Fibroblast of gingiva (primary cell): ENCODE results near the gene GTPBP6.

Experiments used
- DNase-seq: peaks from one replicate; pipeline ENCODE4 v3.0.0-alpha.2; 2011; ENCODE audit warnings: low read depth

GTPBP6 gene

GRCh38 chrX:318739-319578, at the start of gene GTPBP6:
Gene GTPBP6, minus strand, starts transcription at chrX:318796. Its CDS starts 9 bp downstream, at chrX:318787.
- peak; percentile 100 for DNase-seq

- DNase-seq, result no peak
Observed at GRCh38 chrX:367866-368265, 49.3 kb upstream of the GTPBP6 start.

- no peak for DNase-seq
Observed at GRCh38 chrX:367349-367748, 48.8 kb upstream of the GTPBP6 start.

- DNase-seq, result no peak
Observed at GRCh38 chrX:363621-364375, 45.2 kb upstream of the GTPBP6 start.

GRCh38 chrX:362937-363620, 44.5 kb upstream of the GTPBP6 start:
- DNase-seq, result no peak

GRCh38 chrX:362351-362750, 43.8 kb upstream of the GTPBP6 start:
- DNase-seq, result no peak

GRCh38 chrX:361231-362145, 42.9 kb upstream of the GTPBP6 start:
- DNase-seq, result no peak

- no peak for DNase-seq
Observed at GRCh38 chrX:360496-361150, 42.0 kb upstream of the GTPBP6 start.

GRCh38 chrX:358651-359143, 40.1 kb upstream of the GTPBP6 start:
- no peak for DNase-seq

- no peak for DNase-seq
Observed at GRCh38 chrX:357693-358471, 39.3 kb upstream of the GTPBP6 start.

GRCh38 chrX:357035-357692, 38.6 kb upstream of the GTPBP6 start:
- DNase-seq, result no peak

- no peak for DNase-seq
Observed at GRCh38 chrX:356385-357034, 37.9 kb upstream of the GTPBP6 start.

GRCh38 chrX:355329-356050, 36.9 kb upstream of the GTPBP6 start:
- DNase-seq, result no peak

- DNase-seq, result no peak
Observed at GRCh38 chrX:353566-354535, 35.3 kb upstream of the GTPBP6 start.

GRCh38 chrX:352582-353314, 34.2 kb upstream of the GTPBP6 start:
- no peak for DNase-seq

GRCh38 chrX:352181-352580, 33.6 kb upstream of the GTPBP6 start:
- no peak for DNase-seq
